CD4-positive, alpha-beta T cell treated with Interleukin-1 beta for 1 hour (primary cell): ENCODE results near the gene C2CD3.

Experiments
- DNase-seq, 2 donors: peaks; one replicate each; pipeline ENCODE4 v3.0.0-alpha.2; 2020 to 2022

C2CD3 gene

GRCh38 chr11:74057249-74058151 is 113.3 kb downstream of the C2CD3 start:
- no peak for DNase-seq

- no peak for DNase-seq
Observed at GRCh38 chr11:74055938-74056337, 114.9 kb downstream of the C2CD3 start.

- no peak for DNase-seq
Observed at GRCh38 chr11:74050465-74050864, 120.3 kb downstream of the C2CD3 start.

- no peak for DNase-seq
Observed at GRCh38 chr11:74048993-74049392, 121.8 kb downstream of the C2CD3 start.

GRCh38 chr11:74044538-74044937 is 126.3 kb downstream of the C2CD3 start:
- DNase-seq = no peak

GRCh38 chr11:74043450-74043849 is 127.4 kb downstream of the C2CD3 start:
- no peak for DNase-seq

GRCh38 chr11:74037309-74037708 is 133.5 kb downstream of the C2CD3 start:
- no peak for DNase-seq

- no peak for DNase-seq
Observed at GRCh38 chr11:74035264-74035663, 135.5 kb downstream of the C2CD3 start.

- peak; percentile 33 to 41 for DNase-seq
Observed at GRCh38 chr11:74033046-74033445, 137.8 kb downstream of the C2CD3 start.

GRCh38 chr11:74030723-74031676 is 139.8 kb downstream of the C2CD3 start:
- no peak for DNase-seq

GRCh38 chr11:74025467-74026166 is 145.2 kb downstream of the C2CD3 start:
- DNase-seq = peak in 1 of 2 donors; percentile 53

GRCh38 chr11:74024261-74025029 is 146.4 kb downstream of the C2CD3 start:
- peak in 1 of 2 donors; percentile 54 for DNase-seq

- no peak for DNase-seq
Observed at GRCh38 chr11:74023276-74023675, 147.5 kb downstream of the C2CD3 start.

- no peak for DNase-seq
Observed at GRCh38 chr11:74022546-74022945, 148.3 kb downstream of the C2CD3 start.

GRCh38 chr11:74021998-74022397 is 148.8 kb downstream of the C2CD3 start:
- DNase-seq = no peak

GRCh38 chr11:74020539-74020938 is 150.3 kb downstream of the C2CD3 start:
- DNase-seq = peak in 1 of 2 donors; percentile 18

GRCh38 chr11:74019860-74020259 is 150.9 kb downstream of the C2CD3 start:
- no peak for DNase-seq

- DNase-seq = no peak
Observed at GRCh38 chr11:74019104-74019738, 151.6 kb downstream of the C2CD3 start.

- peak in 1 of 2 donors; percentile 61 for DNase-seq
Observed at GRCh38 chr11:74018331-74019005, 152.3 kb downstream of the C2CD3 start.

- DNase-seq = no peak
Observed at GRCh38 chr11:74017631-74018030, 153.2 kb downstream of the C2CD3 start.
